Right cardiac atrium (tissue), 5 donors: Measurements from ENCODE around the gene KCNN1. TPM values are rescaled to one million over a fixed set of nuclear protein-coding genes. Genes with fewer than 3 reads are reported as not detected.
A peak's percentile ranks its signal among the peaks of the same experiment; 100 is the strongest.

Experiments used
- ATAC-seq, 2 donors: fragments of 200-7000 bp; cut with Tn5 transposase; one replicate each; pipeline versions ENCODE4 v1.8.0 to v1.9.1; 2020; ENCODE audit warnings: moderate library complexity in 2 of 2, mild to moderate bottlenecking in 1 of 2
- DNase-seq, 3 donors: peaks; one replicate each; pipeline ENCODE4 v3.0.0-alpha.2; 2020
- H3K27ac ChIP-seq: one replicate; pipeline ENCODE4 v1.5.1; 2013; ENCODE audit warnings: mild to moderate bottlenecking, low read length, control low read depth, moderate library complexity
- H3K27me3 ChIP-seq: one replicate; pipeline ENCODE4 v1.6.1; 2013; ENCODE audit not compliant: control insufficient read depth, insufficient read depth
- H3K4me1 ChIP-seq: one replicate; pipeline ENCODE4 v1.6.1; 2013; ENCODE audit warnings: low read length; ENCODE audit not compliant: control insufficient read depth, insufficient read depth
- H3K4me3 ChIP-seq: one replicate; pipeline ENCODE4 v1.5.1; 2013; ENCODE audit warnings: low read length, control low read depth
- H3K9me3 ChIP-seq: one replicate; pipeline ENCODE4 v1.6.1; 2013; ENCODE audit warnings: low read length; ENCODE audit not compliant: control insufficient read depth
- WGBS: extraction: QIAGEN DNeasy Blood & Tissue Kit; methylation state at CpG from one replicate; pipeline ENCODE4 v1.1.7; 2013; 5-methylcytosine and 5-hydroxymethylcytosine counted together
- intact Hi-C, 4 donors: fragments of 100-400 bp; cut with DNase I; formaldehyde crosslinking; loops; one replicate each; pipeline versions ENCODE4 v1.11.0 to v1.14.0; 2022 to 2023
- polyA plus RNA-seq: library from polyadenylated mRNA; stranded (reverse); fragments of 200-250 nt; gene quantifications from one replicate; pipeline ENCODE4 v1.2.3, GENCODE V29; 2013
- total RNA-seq, 4 donors: library from RNA; stranded (reverse); fragmentation: NEBNext Ultra II Directional; extraction: Animal tissue kit (Norgen Biotek cat#: 25700); gene quantifications; one replicate each; pipeline ENCODE4 v1.2.1, GENCODE V29; 2021
- donor health status: healthy with polysubstance abuse.
- donor health status: DM: no; HTN: yes; CAD: no.
- donor health status: DM: no; HTN: no; CAD: no.
- donor health status: DM: no; HTN: yes; CAD: no; lungs with severe emphysema.
- donor health status: DM: yes; HTN: yes; CAD: no.

KCNN1 gene
- total and polyA plus RNA-seq, 5 donors = 0.84 to 3.0 (median 1.7) TPM

DNA sequence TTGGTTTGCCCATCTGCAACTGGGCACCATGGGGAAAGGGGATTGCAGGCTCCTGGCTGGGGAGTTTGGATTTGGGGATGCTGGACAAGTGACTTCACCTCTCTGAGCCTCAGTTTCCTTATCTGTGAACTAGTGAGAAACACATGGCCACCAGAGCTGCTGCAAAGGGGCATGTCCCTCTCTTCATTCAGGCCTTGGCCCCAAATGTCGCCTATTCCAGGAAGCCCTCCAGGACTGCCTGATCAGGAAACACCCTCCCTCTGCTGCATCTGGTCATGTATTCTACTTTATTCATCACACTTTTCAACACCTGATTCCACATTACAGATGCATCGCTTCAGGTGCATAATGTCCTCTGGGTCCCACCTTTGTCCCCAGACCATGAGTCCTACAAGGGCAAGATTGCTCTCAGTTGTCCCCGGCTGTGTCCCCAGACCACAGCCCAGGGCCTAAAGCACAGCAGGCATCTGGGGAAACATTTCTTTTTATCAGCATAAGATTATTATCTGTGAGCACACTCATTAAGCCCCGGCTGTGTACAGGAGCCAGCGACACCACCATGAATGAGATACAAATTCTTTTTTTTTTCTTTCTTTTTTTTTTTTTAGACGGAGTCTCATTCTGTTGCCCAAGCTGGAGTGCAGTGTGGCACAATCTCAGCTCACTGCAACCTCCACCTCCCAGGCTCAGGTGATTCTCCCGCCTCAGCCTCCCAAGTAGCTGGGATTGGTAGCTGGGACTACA lies 78.6 kb downstream of the KCNN1 start:
- ATAC-seq = no peak
- Histone ChIP-seq H3K27me3 (no peaks in the 10 kb centered on the region), H3K9me3 (no peaks in the 10 kb centered on the region), H3K4me3 (peak overlapping the region; percentile 55), H3K27ac (peak overlapping the region; percentile 80), H3K4me1 (peaks cover 10% of the 10 kb centered on the region)
- WGBS = 68% methylated on average over 7 of the region's 7 CpGs
- intact Hi-C loops = no loop called here
- no peak for DNase-seq

DNA sequence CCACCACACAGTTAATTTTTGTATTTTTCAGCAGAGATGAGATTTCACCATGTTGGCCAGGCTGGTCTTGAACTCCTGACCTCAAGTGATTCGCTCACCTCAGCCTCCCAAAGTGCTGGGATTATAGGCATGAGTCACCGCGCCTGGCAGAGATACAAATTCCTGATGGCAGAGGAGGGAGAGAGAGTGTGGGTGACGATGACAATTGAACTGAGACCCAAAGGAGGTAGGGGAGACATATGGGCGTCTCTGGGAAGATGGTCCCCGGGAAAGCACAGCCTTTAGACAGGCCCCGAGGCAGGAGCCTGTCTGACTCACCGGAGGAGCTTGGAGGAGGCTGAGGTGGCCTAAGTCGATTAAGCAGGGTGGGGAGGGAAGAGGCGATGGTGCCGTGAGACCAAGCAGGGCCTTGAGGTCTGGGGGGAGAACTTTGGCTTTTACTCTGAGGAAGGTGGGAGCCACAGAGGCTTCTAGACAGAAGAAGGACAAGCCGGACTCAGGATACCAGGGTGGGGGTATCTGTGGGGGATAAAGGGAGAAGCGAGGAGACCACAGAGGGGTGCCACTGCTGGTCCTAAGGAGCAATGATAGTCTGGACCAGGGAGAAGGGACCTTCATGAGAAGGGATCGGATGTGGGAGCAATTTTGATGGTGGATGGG lies 79.3 kb downstream of the KCNN1 start:
- H3K4me1 ChIP-seq = peaks cover 10% of the 10 kb centered on the region
- H3K4me3 ChIP-seq = no peak overlapping the region
- no peaks in the 10 kb centered on the region for H3K9me3 ChIP-seq
- no peak for ATAC-seq
- peak in 1 of 3 donors; percentile 38 for DNase-seq
- WGBS = 68% methylated on average over 14 of the region's 14 CpGs
- intact Hi-C loops = no loop called here
- peak overlapping the region; percentile 66 for H3K27ac ChIP-seq
- H3K27me3 ChIP-seq = no peaks in the 10 kb centered on the region

GRCh38 chr19:18049385-18049784 lies 82.5 kb downstream of the KCNN1 start:
- intact Hi-C loops = no loop called here
- H3K9me3 ChIP-seq = no peaks in the 10 kb centered on the region
- H3K27ac ChIP-seq = peak overlapping the region; percentile 71
- ATAC-seq (peak; percentile 94 to 95), DNase-seq (peak; percentile 97 to 99 (median 98))
- H3K27me3 ChIP-seq = no peaks in the 10 kb centered on the region
- H3K4me3 ChIP-seq = no peak overlapping the region
- 19% methylated on average over 10 of the region's 10 CpGs for WGBS
- peaks cover 10% of the 10 kb centered on the region for H3K4me1 ChIP-seq

Other genes starting within 250 kb of the KCNN1 start
- gene MAP1S, start 247.6 kb upstream of the KCNN1 start, total RNA-seq = 10 to 100 TPM; 24.8 to 35.5 (median 31.6) TPM
- 14.7 TPM for gene MAP1S, start 247.6 kb upstream of the KCNN1 start, polyA plus RNA-seq
- 1 to 10 TPM in 3 of 4 donors, under 1 TPM in 1; 0.68 to 1.6 (median 1.3) TPM for gene FCHO1, start 215.6 kb upstream of the KCNN1 start, total RNA-seq
- gene FCHO1, start 215.6 kb upstream of the KCNN1 start, polyA plus RNA-seq = 0.57 TPM
- not detected for gene B3GNT3, start 172.0 kb upstream of the KCNN1 start, total RNA-seq
- not detected for gene B3GNT3, start 172.0 kb upstream of the KCNN1 start, polyA plus RNA-seq
- not detected for gene INSL3, start 145.6 kb upstream of the KCNN1 start, total RNA-seq
- not detected for gene INSL3, start 145.6 kb upstream of the KCNN1 start, polyA plus RNA-seq
- 1 to 10 TPM; 1.6 to 5.3 (median 4.0) TPM for gene JAK3, start 119.1 kb upstream of the KCNN1 start, total RNA-seq
- gene JAK3, start 119.1 kb upstream of the KCNN1 start, polyA plus RNA-seq = 2.2 TPM
- 1,000 to 10,000 TPM in 1 of 4 donors, 100 to 1,000 TPM in 3; 850 to 1,097 (median 916) TPM for gene RPL18A, start 107.2 kb upstream of the KCNN1 start, total RNA-seq
- gene RPL18A, start 107.2 kb upstream of the KCNN1 start, polyA plus RNA-seq = 998 TPM
- gene SLC5A5, start 95.2 kb upstream of the KCNN1 start, total RNA-seq = not detected
- not detected for gene SLC5A5, start 95.2 kb upstream of the KCNN1 start, polyA plus RNA-seq
- gene CCDC124, start 34.1 kb upstream of the KCNN1 start, total RNA-seq = 10 to 100 TPM; 76.1 to 87.6 (median 78.8) TPM
- gene CCDC124, start 34.1 kb upstream of the KCNN1 start, polyA plus RNA-seq = 136 TPM
- 10 to 100 TPM; 14.2 to 20.5 (median 18.0) TPM for gene ARRDC2, start 41.1 kb downstream of the KCNN1 start, total RNA-seq
- gene ARRDC2, start 41.1 kb downstream of the KCNN1 start, polyA plus RNA-seq = 24.7 TPM
- 1 to 10 TPM in 2 of 4 donors, under 1 TPM in 2; 0.79 to 1.6 (median 0.97) TPM for gene IL12RB1, start 119.8 kb downstream of the KCNN1 start, total RNA-seq
- gene IL12RB1, start 119.8 kb downstream of the KCNN1 start, polyA plus RNA-seq = 0.32 TPM
- 1 to 10 TPM; 5.1 to 6.9 (median 6.5) TPM for gene MAST3, start 130.7 kb downstream of the KCNN1 start, total RNA-seq
- 2.6 TPM for gene MAST3, start 130.7 kb downstream of the KCNN1 start, polyA plus RNA-seq
- gene PIK3R2, start 186.1 kb downstream of the KCNN1 start, total RNA-seq = 10 to 100 TPM; 21.3 to 30.1 (median 26.4) TPM
- 7.1 TPM for gene PIK3R2, start 186.1 kb downstream of the KCNN1 start, polyA plus RNA-seq
- 10 to 100 TPM; 21.8 to 47.4 (median 35.9) TPM for gene IFI30, start 206.7 kb downstream of the KCNN1 start, total RNA-seq
- gene IFI30, start 206.7 kb downstream of the KCNN1 start, polyA plus RNA-seq = 10.1 TPM
- 10 to 100 TPM in 2 of 4 donors, 1 to 10 TPM in 2; 8.0 to 12.0 (median 10.0) TPM for gene MPV17L2, start 226.1 kb downstream of the KCNN1 start, total RNA-seq
- 19.5 TPM for gene MPV17L2, start 226.1 kb downstream of the KCNN1 start, polyA plus RNA-seq
- gene RAB3A, start 236.9 kb downstream of the KCNN1 start, total RNA-seq = 10 to 100 TPM; 23.1 to 41.5 (median 29.5) TPM
- 29.1 TPM for gene RAB3A, start 236.9 kb downstream of the KCNN1 start, polyA plus RNA-seq